Choroid plexus epithelial cell (primary cell): ENCODE measurements around the gene ABCA13.

Experiments
- DNase-seq: peaks from one replicate; pipeline ENCODE4 v3.0.0-alpha.2; 2010; ENCODE audit warnings: low read depth
- H3K4me3 ChIP-seq: 2 replicates; pipeline ENCODE4 v1.5.1; 2011; ENCODE audit warnings: low read depth, mild to moderate bottlenecking, control low read depth, low read length, moderate library complexity
- TF ChIP-seq, protein P1 (sequence below): conservative IDR thresholded peaks from 2 replicates; pipeline ENCODE4 v1.5.1; 2011; ENCODE audit warnings: low read depth, mild to moderate bottlenecking, control low read depth, inconsistent platforms, low read length, moderate library complexity

Gene ABCA13

DNA sequence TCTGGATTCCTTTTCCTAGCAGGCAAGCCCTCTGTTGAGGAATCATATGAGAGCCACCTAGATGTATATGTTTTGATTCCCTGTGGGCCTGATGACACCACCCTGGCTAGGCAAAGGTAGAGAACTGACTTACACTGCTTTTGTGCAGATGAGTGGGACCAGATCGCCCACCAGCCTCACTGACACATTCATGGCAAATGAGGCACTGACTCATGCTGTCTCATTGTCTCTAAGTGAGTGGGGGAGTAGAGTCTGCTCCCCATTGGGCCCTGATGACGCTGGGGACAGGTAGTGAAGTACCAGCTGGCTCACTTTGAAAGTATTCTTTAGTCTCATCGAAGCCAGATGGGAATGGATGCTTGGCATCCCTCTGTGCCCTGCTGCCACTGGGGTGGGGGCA lies 326.3 kb downstream of the ABCA13 start:
- no peak overlapping the region for H3K4me3 ChIP-seq
- DNase-seq, result no peak
- TF ChIP-seq, protein P1, sequence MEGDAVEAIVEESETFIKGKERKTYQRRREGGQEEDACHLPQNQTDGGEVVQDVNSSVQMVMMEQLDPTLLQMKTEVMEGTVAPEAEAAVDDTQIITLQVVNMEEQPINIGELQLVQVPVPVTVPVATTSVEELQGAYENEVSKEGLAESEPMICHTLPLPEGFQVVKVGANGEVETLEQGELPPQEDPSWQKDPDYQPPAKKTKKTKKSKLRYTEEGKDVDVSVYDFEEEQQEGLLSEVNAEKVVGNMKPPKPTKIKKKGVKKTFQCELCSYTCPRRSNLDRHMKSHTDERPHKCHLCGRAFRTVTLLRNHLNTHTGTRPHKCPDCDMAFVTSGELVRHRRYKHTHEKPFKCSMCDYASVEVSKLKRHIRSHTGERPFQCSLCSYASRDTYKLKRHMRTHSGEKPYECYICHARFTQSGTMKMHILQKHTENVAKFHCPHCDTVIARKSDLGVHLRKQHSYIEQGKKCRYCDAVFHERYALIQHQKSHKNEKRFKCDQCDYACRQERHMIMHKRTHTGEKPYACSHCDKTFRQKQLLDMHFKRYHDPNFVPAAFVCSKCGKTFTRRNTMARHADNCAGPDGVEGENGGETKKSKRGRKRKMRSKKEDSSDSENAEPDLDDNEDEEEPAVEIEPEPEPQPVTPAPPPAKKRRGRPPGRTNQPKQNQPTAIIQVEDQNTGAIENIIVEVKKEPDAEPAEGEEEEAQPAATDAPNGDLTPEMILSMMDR, result no peak

DNA sequence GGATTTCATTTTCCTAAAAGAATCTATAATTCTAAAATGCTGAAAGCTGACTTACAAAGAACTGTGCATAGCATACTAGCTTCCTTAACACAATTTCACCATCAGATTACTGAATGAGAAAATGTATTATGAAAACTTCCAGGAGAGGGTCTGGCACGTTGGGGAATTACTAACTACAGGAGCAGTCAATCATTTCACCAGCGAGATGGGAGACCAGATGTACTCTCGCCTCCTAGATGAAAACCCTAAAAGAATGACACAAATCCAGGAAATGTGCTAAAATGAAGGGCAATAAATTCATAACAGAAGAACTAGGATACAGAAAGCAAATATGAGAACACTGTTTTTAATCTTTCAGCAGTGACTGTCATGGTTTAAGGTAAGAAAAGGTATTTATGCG lies 330.8 kb downstream of the ABCA13 start:
- TF ChIP-seq, protein P1, result no peak
- DNase-seq, result no peak
- H3K4me3 ChIP-seq, result no peak overlapping the region

DNA sequence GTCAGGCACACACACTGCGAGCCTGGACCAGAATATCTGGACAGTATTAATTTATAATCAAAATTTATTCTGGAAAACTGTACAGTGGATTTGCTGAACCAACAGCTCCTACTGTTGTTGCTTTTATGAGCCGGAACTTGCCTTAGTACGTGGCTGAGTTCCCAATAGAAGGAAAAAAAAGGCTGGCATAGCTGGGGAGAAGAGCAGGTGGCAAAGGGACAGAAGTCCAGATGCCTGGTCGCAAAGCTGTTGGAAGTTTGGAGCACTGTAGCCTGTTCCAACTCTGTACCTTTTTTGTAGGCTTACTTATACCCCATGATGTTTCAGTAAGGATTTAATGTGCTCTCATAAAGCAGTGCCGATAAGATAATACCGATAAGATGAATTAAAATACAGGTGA lies 333.8 kb downstream of the ABCA13 start:
- TF ChIP-seq, protein P1, result no peak
- no peak for DNase-seq
- H3K4me3 ChIP-seq, result no peak overlapping the region

DNA sequence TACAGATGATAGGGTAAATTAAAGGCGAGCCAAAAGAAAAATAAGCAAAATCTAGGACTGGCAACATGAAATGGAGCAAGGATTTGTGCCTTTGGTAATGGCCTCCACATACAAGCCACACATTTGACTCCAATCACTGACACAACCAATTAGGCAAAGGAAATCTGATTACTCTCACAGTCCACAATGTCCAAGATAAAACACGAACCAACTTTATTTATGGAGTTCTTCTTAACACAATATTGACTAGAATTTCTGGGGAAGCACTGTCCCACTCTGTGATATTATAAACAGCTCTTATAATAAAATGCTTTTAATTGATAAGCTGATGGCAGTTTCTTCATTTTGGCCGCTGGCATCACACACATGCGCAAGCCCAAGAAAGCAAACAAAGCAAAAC lies 334.2 kb downstream of the ABCA13 start:
- TF ChIP-seq, protein P1, result no peak
- H3K4me3 ChIP-seq, result no peak overlapping the region
- DNase-seq, result no peak

DNA sequence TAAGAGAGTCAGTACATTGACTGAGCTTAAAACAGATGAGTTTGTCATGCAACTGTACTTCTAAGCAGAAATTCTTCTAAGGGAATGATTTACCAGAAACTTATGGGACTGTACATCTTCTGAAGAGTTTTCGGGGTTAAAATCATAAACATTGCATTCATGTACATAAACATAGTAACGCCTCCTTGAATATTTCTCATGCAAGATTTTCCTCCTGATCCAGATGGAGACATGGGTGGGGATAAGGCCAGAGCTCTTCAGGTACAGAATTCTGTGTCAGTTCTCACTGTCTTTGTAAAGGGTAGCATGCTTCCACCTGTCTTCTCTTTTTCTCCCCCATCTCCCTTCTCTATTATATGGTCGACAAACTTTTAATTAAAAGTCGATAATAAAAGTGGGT lies 335.3 kb downstream of the ABCA13 start:
- TF ChIP-seq, protein P1, result no peak
- DNase-seq, result no peak
- H3K4me3 ChIP-seq, result no peak overlapping the region

DNA sequence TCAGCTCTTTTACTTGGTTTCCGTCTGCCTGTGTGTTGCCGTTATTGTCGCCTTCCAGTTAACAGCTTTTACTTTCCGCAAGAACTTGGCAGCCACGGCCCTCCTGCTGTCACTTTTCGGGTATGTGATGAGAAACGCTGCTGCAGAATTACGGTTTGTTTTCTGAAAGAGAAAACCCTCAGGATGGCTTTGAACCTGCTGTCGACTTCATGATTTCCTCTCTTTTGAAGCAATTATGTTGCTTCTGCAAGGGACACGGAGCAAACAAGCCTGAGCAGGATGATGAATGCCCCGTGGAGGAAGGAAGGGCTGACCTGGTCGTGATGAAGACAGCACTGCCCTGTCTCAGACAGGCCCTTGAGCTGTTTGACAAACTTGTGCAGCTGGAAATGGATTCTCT lies 339.8 kb downstream of the ABCA13 start:
- no peak overlapping the region for H3K4me3 ChIP-seq
- DNase-seq, result peak; percentile 12
- TF ChIP-seq, protein P1, result no peak

DNA sequence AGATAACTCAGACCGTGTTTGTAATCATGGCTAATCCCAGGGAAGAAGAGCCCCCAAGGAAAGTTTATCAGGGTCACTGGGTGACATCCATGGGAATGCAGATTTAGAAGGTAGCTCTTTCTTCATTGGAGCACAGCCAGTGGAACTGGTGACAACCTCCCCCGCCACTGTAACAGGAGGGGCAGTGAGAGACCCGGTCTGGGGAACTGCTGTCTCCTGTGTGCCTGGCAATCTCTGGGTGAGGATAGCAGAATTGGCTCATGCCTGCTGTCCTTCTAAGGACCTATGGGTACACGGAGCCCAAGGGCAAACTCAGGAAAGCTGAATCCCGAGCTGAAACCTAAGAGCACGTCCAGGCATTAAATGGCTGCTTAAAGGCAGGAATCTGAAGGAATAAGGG lies 341.6 kb downstream of the ABCA13 start:
- TF ChIP-seq, protein P1, result no peak
- DNase-seq, result no peak
- no peak overlapping the region for H3K4me3 ChIP-seq
